ENCODE measurements around the gene RRP8. TPM values are rescaled to one million over a fixed set of nuclear protein-coding genes. Genes with fewer than 3 reads are reported as not detected.

RRP8 gene
- 10 to 100 TPM; 23.0 to 27.1 TPM for total RNA-seq

DNA sequence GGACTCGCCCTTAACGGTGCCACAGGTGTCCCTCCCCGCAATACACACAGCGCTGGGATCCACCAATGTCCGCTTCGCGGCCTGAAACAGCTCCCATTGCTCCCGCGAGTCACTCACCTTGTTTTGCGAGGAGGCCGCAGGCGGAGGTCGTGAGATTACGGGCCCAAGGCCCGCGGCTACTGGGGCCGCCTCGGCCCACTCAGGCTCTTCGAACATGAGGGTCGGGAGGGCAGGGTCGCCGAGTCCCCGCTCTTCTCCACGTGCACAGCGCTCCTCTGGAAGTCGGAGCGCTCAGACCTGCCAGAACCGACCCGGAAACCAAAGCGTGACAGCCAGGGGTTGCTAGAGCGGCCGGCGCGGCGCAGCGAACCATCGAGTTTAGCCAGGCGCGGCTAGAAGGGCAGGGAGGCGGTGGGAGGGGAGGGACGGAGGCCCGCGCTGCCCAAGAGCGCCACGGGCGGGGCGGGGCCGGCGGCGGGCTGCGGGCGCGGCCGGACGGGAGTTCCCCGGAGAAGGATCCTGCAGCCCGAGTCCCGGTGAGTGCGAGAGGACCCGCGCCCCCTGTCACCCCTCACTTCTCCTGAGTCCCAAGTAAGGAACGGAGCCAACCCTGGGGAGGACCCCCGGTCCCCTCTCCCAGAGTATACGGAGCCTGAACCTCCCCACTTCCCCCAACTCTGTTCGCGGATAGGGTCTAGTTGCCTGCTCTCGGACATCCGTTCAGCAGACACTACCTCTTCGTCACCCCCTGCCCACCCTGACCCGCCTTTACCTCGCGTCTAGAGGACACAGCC lies at the start of gene RRP8, which contains the start of gene ILK:
Gene RRP8, minus strand, starts transcription at position 330 of the 794 bp plus-strand sequence. Its CDS starts 114 bp downstream, at position 216.
Gene ILK, plus strand, starts transcription at position 488 of the 794 bp plus-strand sequence. CDS start 498 bp downstream, outside the sequence.
- DNase-seq, result peak; percentile 89
- no peaks in the 10 kb centered on the region for H3K9me3 Mint-ChIP-seq
- CTCF ChIA-PET, result interaction anchor here (0.9 to 3.7 kb wide), 11 partner anchors 9 to 141 kb away, joined by 3 to 28 read pairs (median 4); partner anchors contain the start of genes MRPL17 and TPP1
- POLR2A ChIA-PET, result interaction anchor here (0.6 to 1.6 kb wide), 3 partner anchors 8 to 99 kb away, joined by 3 to 6 read pairs (median 4); partner anchors contain the start of gene TAF10
- no peaks in the 10 kb centered on the region for H3K27me3 Mint-ChIP-seq
- peaks cover 39% of the 10 kb centered on the region for H3K36me3 Mint-ChIP-seq (ENCODE audit: low read depth)
- H3K27ac Mint-ChIP-seq, result no peak within 1 kb of the TSS
- peaks cover 18% of the 10 kb centered on the region for H3K4me1 Mint-ChIP-seq
- H3K4me3 Mint-ChIP-seq, result no peak within 1 kb of the TSS

DNA sequence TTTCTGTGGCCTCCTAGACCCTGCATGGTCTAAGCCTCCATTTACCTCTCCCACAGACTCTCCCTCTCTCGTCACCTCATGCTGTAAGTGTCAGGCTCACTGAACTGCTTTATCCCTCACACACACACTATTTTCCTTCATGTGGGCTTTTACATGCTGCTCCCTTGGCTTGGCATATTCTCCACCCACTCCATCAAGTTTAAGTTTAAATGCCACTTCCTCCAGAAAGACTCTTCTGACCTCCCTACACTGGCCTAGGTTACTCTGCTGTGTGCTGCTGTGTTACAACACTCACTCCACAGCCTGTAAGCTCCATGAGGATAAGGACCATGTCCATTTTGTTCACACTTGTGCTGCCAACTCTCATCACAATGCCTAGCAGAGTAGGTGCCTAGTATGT lies 49.7 kb upstream of the RRP8 start:
- Mint-ChIP-seq H3K4me1 (peaks cover 8% of the 10 kb centered on the region), H3K27ac (no peak overlapping the region), H3K27me3 (peaks cover 15% of the 10 kb centered on the region), H3K4me3 (no peak overlapping the region), H3K36me3 (ENCODE audit: low read depth) (no peaks in the 10 kb centered on the region), H3K9me3 (no peaks in the 10 kb centered on the region)
- CTCF ChIA-PET, result interaction anchor here (0.9 to 2.2 kb wide), 3 partner anchors 10 to 26 kb away, joined by 3 to 6 read pairs (median 4); no protein-coding TSS in a partner anchor
- POLR2A ChIA-PET, result interaction anchor here (0.6 kb wide), 1 partner anchor 15 kb away, joined by 7 read pairs; no protein-coding TSS in a partner anchor
- no peak for DNase-seq

DNA sequence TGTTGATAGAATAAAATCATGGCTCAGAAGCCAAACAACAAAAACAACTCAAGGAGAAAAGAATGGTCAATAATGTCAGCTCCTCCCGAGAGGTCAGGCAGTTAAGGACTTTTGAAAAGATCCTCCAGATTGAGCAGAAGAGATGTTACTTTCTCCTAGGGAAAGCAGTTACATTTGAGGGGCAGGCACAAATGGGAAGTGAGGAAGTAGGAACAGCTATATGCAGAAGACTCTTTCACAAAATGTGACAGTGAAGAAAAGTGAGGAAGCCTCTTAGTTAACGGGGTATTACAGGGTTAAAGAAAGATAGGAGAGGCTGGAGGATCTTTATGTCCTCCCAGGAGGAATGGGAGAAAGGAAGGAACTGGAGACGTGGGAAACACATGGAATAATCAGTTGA lies 48.8 kb upstream of the RRP8 start:
- ChIA-PET CTCF (interaction anchor here (2.2 kb wide), 1 partner anchor 13 kb away, joined by 6 read pairs; no protein-coding TSS in a partner anchor), POLR2A (interaction anchor here (0.8 kb wide), 1 partner anchor 13 kb away, joined by 3 read pairs; no protein-coding TSS in a partner anchor)
- Mint-ChIP-seq H3K4me3 (no peak overlapping the region), H3K9me3 (no peaks in the 10 kb centered on the region), H3K4me1 (peaks cover 8% of the 10 kb centered on the region), H3K36me3 (ENCODE audit: low read depth) (no peaks in the 10 kb centered on the region), H3K27me3 (peaks cover 13% of the 10 kb centered on the region), H3K27ac (no peak overlapping the region)
- DNase-seq, result no peak

DNA sequence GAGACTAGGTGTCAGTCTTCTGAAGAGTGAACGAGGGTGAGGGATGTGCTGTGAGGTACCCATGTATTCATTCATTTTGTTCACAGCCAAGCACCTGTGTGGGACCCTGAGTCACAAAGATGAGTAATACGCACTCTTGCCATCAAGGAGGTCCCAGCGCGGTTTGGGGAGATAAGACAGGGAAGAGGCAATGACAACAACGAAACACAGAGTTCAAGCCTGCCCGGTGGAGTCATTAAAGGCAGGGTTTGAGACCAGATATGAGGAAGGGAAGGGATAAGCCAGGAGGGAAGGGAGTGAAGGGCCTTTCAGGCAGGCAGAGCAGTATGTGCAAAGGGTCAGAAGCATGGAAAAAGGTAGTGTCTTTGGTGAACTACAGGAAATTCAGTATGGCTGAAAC lies 47.6 kb upstream of the RRP8 start:
- Mint-ChIP-seq H3K27me3 (peaks cover 1% of the 10 kb centered on the region), H3K4me3 (no peak overlapping the region), H3K4me1 (peaks cover 1% of the 10 kb centered on the region), H3K36me3 (ENCODE audit: low read depth) (no peaks in the 10 kb centered on the region), H3K27ac (no peak overlapping the region), H3K9me3 (no peaks in the 10 kb centered on the region)
- ChIA-PET POLR2A (no interaction called here), CTCF (interaction anchor here (0.5 kb wide), 1 partner anchor 21 kb away, joined by 3 read pairs; no protein-coding TSS in a partner anchor)
- DNase-seq, result no peak

DNA sequence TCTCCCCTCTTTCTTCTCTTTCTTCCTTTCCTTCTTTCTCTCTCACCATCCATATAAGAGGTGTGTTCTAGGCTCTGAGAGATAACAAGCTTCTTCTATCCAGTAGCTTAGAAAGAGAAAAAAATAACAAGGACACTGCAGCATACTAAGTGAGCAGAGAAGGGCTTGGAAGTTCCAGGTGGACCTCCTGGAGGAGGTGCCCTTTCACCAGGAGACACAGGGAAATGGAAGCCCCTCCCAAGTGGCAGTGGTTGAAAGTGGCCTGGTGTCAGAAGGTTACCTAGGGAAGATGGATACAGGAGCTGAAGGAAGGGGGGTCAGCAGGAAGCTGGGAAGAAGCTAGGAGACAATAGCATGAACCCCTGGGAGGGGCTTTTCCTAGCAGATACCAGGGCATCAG lies 46.7 kb upstream of the RRP8 start:
- H3K27me3 Mint-ChIP-seq, result no peaks in the 10 kb centered on the region
- H3K36me3 Mint-ChIP-seq (ENCODE audit: low read depth), result no peaks in the 10 kb centered on the region
- H3K4me1 Mint-ChIP-seq, result no peaks in the 10 kb centered on the region
- H3K4me3 Mint-ChIP-seq, result no peak overlapping the region
- no peaks in the 10 kb centered on the region for H3K9me3 Mint-ChIP-seq
- no peak overlapping the region for H3K27ac Mint-ChIP-seq
- POLR2A ChIA-PET, result no interaction called here
- CTCF ChIA-PET, result interaction anchor here (0.8 to 2.3 kb wide), 9 partner anchors 9 to 297 kb away, joined by 3 to 10 read pairs (median 5); partner anchors contain the start of genes MRPL17 and TPP1
- DNase-seq, result no peak

DNA sequence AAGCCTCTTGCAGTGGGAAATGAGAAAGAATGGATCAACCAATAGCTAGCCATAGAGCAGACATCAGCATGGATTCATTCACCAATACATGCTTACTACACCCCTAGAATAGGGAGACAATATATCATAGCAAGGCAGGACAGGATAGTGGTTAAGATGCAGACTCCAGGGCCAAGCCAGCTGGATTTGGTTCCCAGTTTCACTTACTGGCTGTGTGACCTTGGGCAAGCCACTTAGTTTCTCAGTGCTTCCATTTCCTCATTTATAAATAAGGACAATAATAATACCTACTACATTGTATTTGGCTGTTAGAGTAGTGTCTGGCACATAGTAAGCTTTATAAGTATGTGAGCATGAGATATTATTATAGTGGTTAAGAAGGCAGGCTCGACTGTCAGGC lies 45.1 kb upstream of the RRP8 start:
- POLR2A ChIA-PET, result interaction anchor here (0.5 kb wide), 1 partner anchor 36 kb away, joined by 3 read pairs; no protein-coding TSS in a partner anchor
- no peaks in the 10 kb centered on the region for H3K9me3 Mint-ChIP-seq

DNA sequence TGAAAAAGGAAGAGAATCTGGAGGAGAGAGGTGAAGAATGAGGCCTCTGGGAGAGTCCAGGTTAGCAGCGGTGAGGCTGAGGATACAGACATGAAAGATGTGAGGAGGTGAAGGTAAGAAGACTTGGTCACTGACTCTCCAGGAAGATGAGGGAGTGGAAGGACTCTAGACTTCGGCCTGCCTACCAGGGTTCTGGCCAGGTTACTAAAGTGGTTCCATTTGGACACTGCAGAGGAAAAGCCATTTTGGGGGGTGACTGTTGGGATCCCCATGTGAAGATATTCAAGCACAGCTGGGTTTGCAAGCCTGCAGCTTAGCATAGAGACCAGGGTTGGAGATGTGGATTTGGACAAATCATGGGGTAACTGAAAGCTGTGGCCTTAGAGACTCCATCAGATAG lies 44.4 kb upstream of the RRP8 start:
- ChIA-PET POLR2A (interaction anchor here (0.5 kb wide), 1 partner anchor 37 kb away, joined by 3 read pairs; no protein-coding TSS in a partner anchor), CTCF (interaction anchor here (0.5 to 1.7 kb wide), 8 partner anchors 10 to 143 kb away, joined by 3 to 6 read pairs (median 3); partner anchors contain the start of gene MRPL17)
- Mint-ChIP-seq H3K27me3 (no peaks in the 10 kb centered on the region), H3K36me3 (ENCODE audit: low read depth) (no peaks in the 10 kb centered on the region), H3K9me3 (no peaks in the 10 kb centered on the region), H3K4me1 (no peaks in the 10 kb centered on the region), H3K4me3 (no peak overlapping the region), H3K27ac (no peak overlapping the region)
- DNase-seq, result no peak

More for the DNA sequence above, 45.1 kb upstream of the RRP8 start:
- DNase-seq, result no peak
- CTCF ChIA-PET, result interaction anchor here (0.9 to 2.3 kb wide), 5 partner anchors 9 to 144 kb away, joined by 3 to 10 read pairs (median 3); partner anchors contain the start of gene TPP1
- H3K4me3 Mint-ChIP-seq, result no peak overlapping the region
- H3K27me3 Mint-ChIP-seq, result no peaks in the 10 kb centered on the region
- H3K36me3 Mint-ChIP-seq (ENCODE audit: low read depth), result no peaks in the 10 kb centered on the region
- H3K27ac Mint-ChIP-seq, result no peak overlapping the region
- no peaks in the 10 kb centered on the region for H3K4me1 Mint-ChIP-seq

DNA sequence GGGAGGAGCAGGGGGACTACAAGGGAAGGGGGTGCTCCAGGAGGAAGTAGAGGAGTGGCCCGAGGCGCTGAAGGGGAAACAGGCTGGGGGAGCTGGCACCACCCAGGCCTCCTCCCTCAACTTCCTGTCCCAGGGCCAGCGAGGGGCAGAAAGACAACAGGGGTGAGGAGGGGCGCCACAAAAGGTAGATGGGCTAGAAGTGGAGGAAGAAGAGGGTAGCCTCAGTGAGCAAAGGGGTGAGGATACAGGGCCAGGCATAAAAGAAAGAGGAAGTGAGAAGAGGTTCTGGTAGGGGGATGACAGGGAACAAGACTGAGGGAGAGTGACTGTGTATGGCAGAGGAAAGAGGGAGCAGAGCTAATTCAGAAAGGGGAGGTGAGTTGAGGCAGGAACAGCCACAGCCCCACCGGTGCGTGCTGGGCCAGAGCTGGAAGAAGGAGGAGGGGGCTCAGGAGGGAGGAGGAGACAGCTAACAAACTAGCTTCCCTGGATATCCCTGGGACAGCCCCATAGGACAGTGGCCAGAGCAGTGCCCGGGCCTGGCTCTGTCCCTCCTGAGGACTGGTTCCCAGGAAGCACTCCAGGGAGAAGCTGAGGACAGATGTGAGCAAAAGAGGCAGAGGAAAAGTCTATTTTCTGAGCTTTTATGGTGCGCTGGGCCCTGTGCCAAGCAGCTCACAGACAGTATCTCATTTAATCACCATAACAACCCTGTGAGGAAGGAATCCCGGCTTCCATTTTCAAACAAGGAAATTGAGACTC lies 43.7 kb upstream of the RRP8 start:
- peak; percentile 38 for DNase-seq
- Mint-ChIP-seq H3K27me3 (no peaks in the 10 kb centered on the region), H3K27ac (no peak overlapping the region), H3K4me3 (no peak overlapping the region), H3K36me3 (ENCODE audit: low read depth) (no peaks in the 10 kb centered on the region), H3K9me3 (no peaks in the 10 kb centered on the region), H3K4me1 (no peaks in the 10 kb centered on the region)
- POLR2A ChIA-PET, result no interaction called here
- CTCF ChIA-PET, result interaction anchor here (0.5 to 1.7 kb wide), 8 partner anchors 13 to 142 kb away, joined by 3 to 6 read pairs (median 3); partner anchors contain the start of gene MRPL17

DNA sequence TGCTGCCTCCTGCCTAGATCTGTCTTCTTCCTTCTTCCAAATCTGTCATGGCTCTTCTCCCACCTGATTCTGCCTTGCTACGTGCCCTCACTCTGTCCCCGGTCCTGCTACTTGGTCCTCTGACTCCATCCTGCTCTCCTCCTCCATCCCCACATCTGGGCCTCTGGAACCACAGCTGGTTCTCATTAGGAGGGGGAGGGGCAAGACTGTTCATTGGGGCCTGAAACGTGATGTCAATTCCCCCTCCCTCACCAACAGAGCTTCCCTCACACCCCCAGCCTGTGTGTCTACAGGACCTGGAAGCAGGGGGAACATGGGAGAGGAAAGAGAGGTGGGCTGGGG lies 43.1 kb upstream of the RRP8 start:
- no peaks in the 10 kb centered on the region for H3K27me3 Mint-ChIP-seq
- no peak overlapping the region for H3K4me3 Mint-ChIP-seq
- DNase-seq, result no peak
- CTCF ChIA-PET, result interaction anchor here (0.6 to 1.7 kb wide), 5 partner anchors 18 to 37 kb away, joined by 3 to 6 read pairs (median 3); partner anchors contain the start of gene MRPL17
- no peaks in the 10 kb centered on the region for H3K9me3 Mint-ChIP-seq
- H3K27ac Mint-ChIP-seq, result no peak overlapping the region
- POLR2A ChIA-PET, result no interaction called here
- no peaks in the 10 kb centered on the region for H3K36me3 Mint-ChIP-seq (ENCODE audit: low read depth)
- H3K4me1 Mint-ChIP-seq, result no peaks in the 10 kb centered on the region

DNA sequence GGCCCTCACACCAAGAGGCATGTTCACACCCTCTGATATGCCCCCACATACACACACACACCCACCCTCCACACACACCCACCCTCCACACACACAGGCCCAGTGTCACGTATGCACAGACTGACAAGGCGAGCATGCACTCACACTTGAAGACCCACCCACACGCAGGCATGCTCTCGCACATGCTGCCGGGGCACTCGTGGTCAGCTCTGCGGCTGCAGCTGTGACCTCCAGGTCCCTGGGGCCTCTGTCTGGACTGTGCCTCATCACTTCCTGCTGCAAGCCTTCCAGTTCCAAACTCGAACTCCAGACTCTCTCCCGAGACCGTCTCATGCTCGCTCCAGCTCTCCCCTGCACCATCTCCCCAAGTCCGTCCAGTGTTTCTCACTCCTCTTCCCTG lies 42.7 kb upstream of the RRP8 start:
- Mint-ChIP-seq H3K36me3 (ENCODE audit: low read depth) (no peaks in the 10 kb centered on the region), H3K9me3 (no peaks in the 10 kb centered on the region), H3K27ac (no peak overlapping the region), H3K4me1 (no peaks in the 10 kb centered on the region), H3K27me3 (no peaks in the 10 kb centered on the region), H3K4me3 (no peak overlapping the region)
- POLR2A ChIA-PET, result no interaction called here
- CTCF ChIA-PET, result interaction anchor here (0.6 to 1.7 kb wide), 2 partner anchors 27 to 37 kb away, joined by 3 to 6 read pairs; partner anchors contain the start of gene MRPL17
- DNase-seq, result no peak

DNA sequence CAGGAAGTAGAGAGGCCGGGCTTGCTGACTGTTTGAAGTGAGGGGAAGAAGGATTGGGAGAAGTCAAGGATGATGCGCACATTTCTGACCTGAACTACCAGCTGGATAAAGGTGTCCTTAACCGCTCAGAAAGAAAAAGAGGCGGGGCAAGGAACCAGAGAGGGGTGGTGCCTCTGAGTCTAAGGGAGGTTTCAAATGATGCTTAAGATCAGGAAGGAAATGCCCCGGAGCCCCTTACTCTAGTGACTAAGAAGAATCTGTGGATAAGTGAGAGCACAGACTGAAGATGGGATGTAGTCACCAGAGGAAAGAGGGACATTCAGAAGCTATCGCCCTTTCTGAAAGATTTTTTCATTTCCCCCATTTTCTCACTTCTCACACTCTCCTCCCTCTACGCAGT lies 39.5 kb upstream of the RRP8 start:
- H3K4me1 Mint-ChIP-seq, result no peaks in the 10 kb centered on the region
- no peaks in the 10 kb centered on the region for H3K36me3 Mint-ChIP-seq (ENCODE audit: low read depth)
- ChIA-PET POLR2A (no interaction called here), CTCF (interaction anchor here (0.6 to 1.5 kb wide), 4 partner anchors 11 to 95 kb away, joined by 3 read pairs; no protein-coding TSS in a partner anchor)
- H3K4me3 Mint-ChIP-seq, result no peak overlapping the region
- H3K27ac Mint-ChIP-seq, result no peak overlapping the region
- H3K9me3 Mint-ChIP-seq, result no peaks in the 10 kb centered on the region
- H3K27me3 Mint-ChIP-seq, result no peaks in the 10 kb centered on the region
- DNase-seq, result no peak

DNA sequence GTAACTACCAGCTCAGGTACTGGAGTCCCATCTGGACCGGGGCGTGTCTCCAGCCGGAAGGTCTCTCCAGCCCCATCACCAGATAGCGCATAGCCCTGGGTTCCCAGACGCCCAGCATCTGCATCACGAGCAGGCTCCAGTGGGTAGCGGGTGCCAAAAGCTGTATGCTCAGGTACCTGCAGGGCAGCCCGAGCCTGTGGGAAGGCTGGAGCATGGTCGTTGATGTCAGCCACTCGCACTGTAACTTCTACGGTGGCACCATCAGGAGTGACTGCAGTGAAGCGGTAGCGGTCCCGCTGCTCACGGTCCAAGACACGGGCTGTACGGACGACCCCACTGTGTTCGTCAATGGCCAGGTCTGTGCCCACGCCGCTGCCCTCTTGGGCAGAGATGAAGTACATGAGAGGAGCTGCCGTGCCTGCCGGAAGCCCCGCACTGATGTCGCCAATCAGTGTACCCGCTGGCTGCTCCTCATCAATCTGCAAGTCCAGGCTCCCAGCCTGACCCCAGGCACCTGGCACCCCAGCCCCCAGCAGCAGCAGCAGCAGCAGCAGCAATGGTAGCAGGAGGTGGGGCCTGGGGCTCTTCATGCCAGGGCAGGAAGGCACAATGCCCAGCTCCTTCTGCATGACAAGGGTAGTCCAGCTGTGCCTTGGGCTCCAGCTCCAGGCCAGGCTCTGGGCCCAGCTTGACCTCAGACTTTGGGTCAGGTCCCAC lies 37.7 kb upstream of the RRP8 start:
- Mint-ChIP-seq H3K4me3 (no peak overlapping the region), H3K27me3 (no peaks in the 10 kb centered on the region), H3K36me3 (ENCODE audit: low read depth) (no peaks in the 10 kb centered on the region), H3K9me3 (no peaks in the 10 kb centered on the region), H3K4me1 (no peaks in the 10 kb centered on the region), H3K27ac (no peak overlapping the region)
- CTCF ChIA-PET, result interaction anchor here (0.9 to 2.3 kb wide), 4 partner anchors 9 to 47 kb away, joined by 3 to 7 read pairs (median 4); no protein-coding TSS in a partner anchor
- POLR2A ChIA-PET, result no interaction called here
- DNase-seq, result no peak
